ENCODE data around the gene LOXHD1.

The LOXHD1 gene

DNA sequence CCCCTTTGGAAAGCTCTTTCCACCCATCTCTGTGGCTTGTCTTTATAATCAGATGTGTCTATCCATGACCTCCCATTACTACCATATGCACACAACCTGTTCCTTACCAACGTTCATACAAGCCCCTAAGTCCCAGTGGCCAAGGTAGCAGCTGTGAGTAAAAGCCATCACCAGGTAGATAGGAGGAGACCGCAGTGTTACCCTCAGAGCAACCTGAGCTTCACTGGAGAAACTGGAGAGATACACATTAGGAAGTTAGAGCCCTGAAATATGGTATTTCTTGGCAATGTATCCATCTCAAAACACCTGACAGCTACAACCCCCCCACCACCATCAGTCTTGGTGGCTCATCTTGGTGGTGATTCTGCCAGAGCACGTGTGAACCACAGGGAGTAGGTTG lies 26.0 kb downstream of the LOXHD1 start:
- H3K4me3 ChIP-seq (ENCODE audit: low read length) = no peak overlapping the region
- no peak for DNase-seq (ENCODE audit: low read depth, low spot score)

DNA sequence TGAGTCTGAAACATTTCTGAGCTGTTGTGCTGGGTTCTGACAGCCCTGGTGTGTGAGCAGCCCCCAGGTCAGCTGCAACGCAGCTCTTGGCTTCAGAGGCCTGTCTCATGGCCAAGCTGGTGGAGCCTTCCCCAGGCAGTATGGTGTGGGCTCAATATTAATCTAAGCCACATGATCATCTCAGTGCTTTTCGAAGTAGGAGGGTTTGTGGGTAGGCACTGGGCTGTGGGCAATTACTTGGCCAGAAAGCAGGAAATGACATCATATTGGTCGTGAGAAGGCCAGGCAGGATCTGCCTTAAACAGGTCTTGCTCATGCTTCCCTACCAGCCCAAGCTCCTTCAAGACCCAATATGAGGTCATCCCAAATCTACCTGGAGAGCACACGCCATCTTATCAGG lies 26.9 kb downstream of the LOXHD1 start:
- DNase-seq (ENCODE audit: low read depth, low spot score) = no peak

DNA sequence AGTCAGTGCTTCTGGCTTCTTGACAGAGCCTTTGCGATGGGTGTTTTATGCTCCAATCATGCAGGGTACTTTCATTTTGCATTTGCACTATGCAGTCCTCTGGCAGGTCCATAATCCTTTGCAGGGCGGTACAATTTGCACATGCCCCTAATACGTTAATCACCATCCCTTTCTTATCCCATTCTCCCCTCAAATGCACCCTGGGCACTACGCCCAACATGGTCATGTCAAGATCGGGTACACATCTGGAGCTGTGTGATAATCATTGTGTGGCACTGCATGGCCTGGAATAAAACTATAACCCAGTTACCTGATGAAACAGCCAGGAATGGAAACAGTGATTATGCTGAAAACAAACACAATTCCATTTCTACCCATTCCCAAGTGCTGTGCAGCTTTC lies 27.7 kb downstream of the LOXHD1 start:
- DNase-seq (ENCODE audit: low read depth, low spot score) = no peak
- no peak overlapping the region for H3K4me3 ChIP-seq (ENCODE audit: low read length)

More for the DNA sequence above, 26.9 kb downstream of the LOXHD1 start:
- no peak overlapping the region for H3K4me3 ChIP-seq (ENCODE audit: low read length)

DNA sequence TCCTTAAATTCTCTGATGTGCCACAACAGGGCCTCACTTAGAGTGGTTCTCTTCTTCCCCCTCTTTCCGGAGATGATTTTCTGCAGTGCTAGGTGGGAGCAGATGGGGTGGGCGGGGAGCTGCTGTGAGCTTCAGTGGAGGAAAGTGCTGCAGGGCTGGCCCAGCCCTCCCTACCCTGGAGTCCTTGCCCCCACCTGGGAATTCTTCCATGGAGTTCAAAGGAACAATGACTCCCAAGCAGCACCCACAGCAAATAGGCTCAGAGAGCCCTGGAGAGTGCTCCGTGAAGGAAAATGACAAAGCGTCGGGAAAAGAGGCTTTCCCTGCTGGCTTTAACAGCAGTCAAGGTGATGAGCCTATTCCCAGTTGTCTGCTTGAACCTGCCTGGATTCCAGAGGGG lies 28.8 kb downstream of the LOXHD1 start:
- DNase-seq (ENCODE audit: low read depth, low spot score) = no peak

DNA sequence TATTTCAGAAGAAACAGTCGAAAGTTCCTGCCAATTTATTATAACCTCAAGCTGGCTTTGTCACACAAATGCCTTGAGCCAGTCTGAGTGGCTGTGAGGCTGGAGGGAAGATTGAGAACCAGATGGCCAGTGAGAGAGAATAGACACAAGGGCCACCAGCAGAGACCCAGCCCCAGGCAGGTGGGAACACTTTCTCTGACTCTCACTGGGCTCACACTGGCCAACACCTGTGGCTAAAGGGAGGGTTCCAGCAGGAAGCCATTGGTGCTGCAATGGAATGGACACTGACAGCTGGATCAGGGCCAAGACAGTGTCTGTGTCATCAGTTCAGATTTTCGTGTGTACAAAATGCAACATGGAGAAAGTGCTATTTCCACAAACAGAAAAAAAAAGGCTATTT lies 29.9 kb downstream of the LOXHD1 start:
- no peak for DNase-seq (ENCODE audit: low read depth, low spot score)
- no peak overlapping the region for H3K4me3 ChIP-seq (ENCODE audit: low read length)

More for the DNA sequence above, 28.8 kb downstream of the LOXHD1 start:
- no peak overlapping the region for H3K4me3 ChIP-seq (ENCODE audit: low read length)

DNA sequence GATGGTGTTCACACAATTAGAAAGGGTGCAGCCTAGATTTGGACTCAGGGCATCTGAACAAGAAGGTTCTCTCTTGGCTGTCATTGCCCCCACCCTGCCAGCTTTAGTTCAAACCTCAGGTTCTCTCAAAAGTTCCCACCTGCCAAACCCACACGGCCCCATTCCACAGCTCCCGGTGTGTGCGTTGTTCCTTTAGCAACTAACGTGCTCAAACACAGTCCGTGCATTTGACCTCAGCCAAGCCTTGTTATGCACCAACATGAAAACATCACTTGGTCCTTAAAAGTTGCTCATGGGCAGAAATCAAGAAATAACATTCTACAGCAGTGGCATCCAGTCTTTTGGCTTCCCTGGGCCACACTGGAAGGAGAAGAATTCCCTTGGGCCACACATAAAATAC lies 32.0 kb downstream of the LOXHD1 start:
- DNase-seq (ENCODE audit: low read depth, low spot score) = no peak
- no peak overlapping the region for H3K4me3 ChIP-seq (ENCODE audit: low read length)

DNA sequence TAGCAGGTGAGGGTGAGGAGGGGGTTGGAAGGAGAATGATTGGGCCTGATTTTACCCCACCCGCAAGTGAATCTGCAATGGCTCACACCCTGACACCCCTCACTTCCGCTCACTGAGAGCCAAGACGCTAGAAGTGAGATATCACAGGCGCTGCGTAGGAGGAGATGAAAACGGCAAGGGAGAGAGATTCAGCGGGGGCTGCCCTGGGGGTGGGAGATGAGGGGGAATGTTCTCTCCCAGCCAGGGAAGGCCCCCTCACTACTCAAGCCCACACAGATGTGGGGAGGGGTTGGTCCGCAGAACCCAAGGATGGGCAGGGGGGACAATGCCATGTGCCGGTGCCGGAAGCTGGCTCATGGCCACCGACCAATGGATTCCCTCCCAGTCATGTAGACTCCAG lies 32.9 kb downstream of the LOXHD1 start:
- no peak for DNase-seq (ENCODE audit: low read depth, low spot score)
- H3K4me3 ChIP-seq (ENCODE audit: low read length) = no peak overlapping the region

DNA sequence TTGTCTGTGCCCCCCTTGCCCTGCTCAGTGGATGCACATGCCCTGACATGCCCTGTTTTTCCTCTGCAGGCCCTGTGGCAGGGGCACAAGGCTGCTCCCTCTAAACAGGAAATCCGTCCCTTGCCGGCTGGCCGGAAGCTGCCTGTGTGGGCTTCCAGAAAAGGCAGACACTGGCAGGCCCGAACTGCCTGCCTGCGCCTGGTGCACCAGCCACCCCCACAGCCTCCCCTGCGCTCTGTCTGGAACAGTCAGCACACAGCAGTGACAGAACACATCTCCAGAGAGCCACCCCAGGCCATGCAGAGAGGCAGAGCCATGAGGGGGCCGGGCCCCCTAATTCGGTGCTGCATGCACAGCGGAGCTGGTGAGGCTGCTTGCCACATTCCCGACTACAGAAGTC lies 33.5 kb downstream of the LOXHD1 start:
- H3K4me3 ChIP-seq (ENCODE audit: low read length) = no peak overlapping the region
- DNase-seq (ENCODE audit: low read depth, low spot score) = peak; percentile 14

GRCh38 chr18:46622999-46623398 lies 34.0 kb downstream of the LOXHD1 start:
- H3K4me3 ChIP-seq (ENCODE audit: low read length) = no peak overlapping the region
- peak; percentile 29 for DNase-seq (ENCODE audit: low read depth, low spot score)

- H3K4me3 ChIP-seq (ENCODE audit: low read length) = no peak overlapping the region
- DNase-seq (ENCODE audit: low read depth, low spot score) = no peak
Measured at GRCh38 chr18:46622451-46622850, 34.6 kb downstream of the LOXHD1 start.

- no peak for DNase-seq (ENCODE audit: low read depth, low spot score)
- H3K4me3 ChIP-seq (ENCODE audit: low read length) = no peak overlapping the region
Measured at GRCh38 chr18:46621871-46622270, 35.1 kb downstream of the LOXHD1 start.

- DNase-seq (ENCODE audit: low read depth, low spot score) = no peak
- H3K4me3 ChIP-seq (ENCODE audit: low read length) = no peak overlapping the region
Measured at GRCh38 chr18:46621111-46621766, 35.8 kb downstream of the LOXHD1 start.

DNA sequence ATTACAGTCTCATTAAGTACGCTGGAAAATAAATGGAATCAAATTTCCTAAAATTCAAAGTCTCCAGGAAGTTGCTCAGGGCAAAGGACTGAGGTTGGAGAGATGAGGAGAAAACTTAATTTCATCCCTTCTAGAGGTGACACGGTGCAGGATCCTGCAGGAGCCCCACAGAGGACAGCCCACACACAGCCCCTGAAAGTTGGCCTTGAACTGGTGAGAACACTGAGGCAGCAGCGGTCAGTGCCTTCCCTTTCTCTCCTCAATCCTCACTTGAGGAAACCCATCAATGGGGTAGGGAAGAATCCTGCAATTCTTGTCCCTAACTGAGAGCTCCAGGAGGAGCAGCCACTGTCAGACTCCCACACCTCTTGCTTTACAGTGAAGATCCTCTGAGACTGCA lies 37.5 kb downstream of the LOXHD1 start:
- no peak for DNase-seq (ENCODE audit: low read depth, low spot score)

GRCh38 chr18:46615720-46616119 lies 41.3 kb downstream of the LOXHD1 start:
- no peak for DNase-seq (ENCODE audit: low read depth, low spot score)

More for the DNA sequence above, 37.5 kb downstream of the LOXHD1 start:
- no peak overlapping the region for H3K4me3 ChIP-seq (ENCODE audit: low read length)

DNA sequence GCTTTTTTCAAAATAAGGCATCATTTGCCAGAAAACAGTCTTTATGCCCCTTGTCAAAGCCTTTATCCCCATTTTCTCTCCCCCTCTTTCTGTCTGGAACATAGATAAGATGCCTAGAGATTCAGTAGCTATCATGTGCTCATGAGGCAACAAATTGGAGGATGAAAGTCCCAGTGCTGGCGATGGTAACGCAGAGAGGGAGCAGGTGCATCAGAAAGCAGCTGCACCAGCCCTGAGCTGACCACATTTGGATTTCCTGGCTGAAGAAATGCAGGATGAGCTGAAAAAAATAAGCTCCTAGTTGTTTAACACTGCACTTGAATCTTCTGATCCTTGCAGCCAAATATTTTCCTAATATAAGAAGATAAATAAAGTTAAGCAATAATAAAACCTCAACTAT lies 48.0 kb downstream of the LOXHD1 start:
- no peak overlapping the region for H3K4me3 ChIP-seq (ENCODE audit: low read length)
- no peak for DNase-seq (ENCODE audit: low read depth, low spot score)

More at GRCh38 chr18:46615720-46616119, 41.3 kb downstream of the LOXHD1 start:
- no peak overlapping the region for H3K4me3 ChIP-seq (ENCODE audit: low read length)

DNA sequence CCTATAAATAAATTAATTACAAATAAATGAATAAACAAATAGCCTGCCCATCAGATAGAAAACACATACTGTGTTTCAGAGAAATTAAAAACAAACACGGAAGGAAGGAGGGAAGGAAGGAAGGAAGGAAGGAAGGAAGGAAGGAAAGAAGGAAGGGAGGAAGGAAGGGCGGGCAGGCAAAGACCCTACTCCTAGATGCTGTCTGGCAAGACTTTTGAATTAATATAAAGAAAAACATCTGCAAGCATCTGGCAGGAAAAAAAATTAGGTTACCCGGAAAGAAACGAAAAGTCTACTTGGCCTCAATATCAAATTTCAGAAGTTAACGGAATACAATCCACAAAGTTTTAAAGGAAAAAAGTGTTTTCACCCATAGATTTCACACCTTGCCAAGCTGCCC lies 49.1 kb downstream of the LOXHD1 start:
- no peak for DNase-seq (ENCODE audit: low read depth, low spot score)
- no peak overlapping the region for H3K4me3 ChIP-seq (ENCODE audit: low read length)

DNA sequence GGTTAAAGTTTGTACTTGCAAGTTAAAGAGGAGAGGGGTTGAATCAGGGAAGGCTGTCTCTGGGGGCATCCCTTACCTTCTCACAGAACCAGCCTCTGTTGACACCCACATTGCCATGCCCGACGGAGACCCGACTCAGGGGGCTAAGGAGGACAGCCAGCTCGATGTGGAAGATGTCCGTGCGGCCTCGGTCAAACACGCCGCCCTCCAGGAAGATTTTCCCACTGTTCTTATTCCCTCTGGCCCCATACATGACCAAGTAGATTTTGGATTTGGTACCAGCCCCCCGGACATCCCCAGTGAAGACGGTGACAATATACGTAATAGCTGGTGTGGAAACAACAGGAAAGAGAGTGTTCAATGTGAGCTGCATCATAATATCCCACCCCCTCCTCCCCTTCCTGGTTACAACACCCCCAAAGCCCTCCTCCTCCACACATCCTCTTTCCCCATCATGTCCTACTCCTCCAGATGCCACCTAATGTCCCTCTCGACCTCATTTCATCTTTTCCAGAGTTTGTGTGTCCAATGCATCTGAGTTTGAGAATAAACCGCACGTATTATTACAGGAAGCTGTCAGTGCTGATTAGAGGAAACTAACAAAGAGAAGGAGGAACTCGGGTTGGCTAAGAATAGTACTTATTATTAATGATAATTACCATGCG lies 55.7 kb downstream of the LOXHD1 start:
- no peak for DNase-seq (ENCODE audit: low read depth, low spot score)
- no peak overlapping the region for H3K4me3 ChIP-seq (ENCODE audit: low read length)

DNA sequence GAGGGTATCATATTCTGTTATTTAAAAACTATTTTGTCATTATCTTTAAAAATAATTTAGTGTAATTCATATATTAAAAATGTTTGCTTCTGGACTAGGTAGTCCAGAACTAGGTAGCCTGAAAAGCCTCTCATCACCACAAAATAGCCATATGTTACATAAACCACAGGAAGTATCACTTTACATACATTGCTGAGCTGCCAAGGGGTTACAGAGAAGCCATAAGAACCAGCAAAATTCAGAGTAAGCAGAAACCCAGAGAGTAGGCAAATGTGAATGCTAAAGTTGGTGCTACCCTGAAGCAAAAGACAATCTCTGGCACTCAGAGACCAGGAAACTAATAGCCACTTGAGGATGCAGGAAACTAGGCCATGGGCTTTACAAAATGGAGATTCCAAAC lies 60.9 kb downstream of the LOXHD1 start:
- no peak for DNase-seq (ENCODE audit: low read depth, low spot score)
- no peak overlapping the region for H3K4me3 ChIP-seq (ENCODE audit: low read length)

DNA sequence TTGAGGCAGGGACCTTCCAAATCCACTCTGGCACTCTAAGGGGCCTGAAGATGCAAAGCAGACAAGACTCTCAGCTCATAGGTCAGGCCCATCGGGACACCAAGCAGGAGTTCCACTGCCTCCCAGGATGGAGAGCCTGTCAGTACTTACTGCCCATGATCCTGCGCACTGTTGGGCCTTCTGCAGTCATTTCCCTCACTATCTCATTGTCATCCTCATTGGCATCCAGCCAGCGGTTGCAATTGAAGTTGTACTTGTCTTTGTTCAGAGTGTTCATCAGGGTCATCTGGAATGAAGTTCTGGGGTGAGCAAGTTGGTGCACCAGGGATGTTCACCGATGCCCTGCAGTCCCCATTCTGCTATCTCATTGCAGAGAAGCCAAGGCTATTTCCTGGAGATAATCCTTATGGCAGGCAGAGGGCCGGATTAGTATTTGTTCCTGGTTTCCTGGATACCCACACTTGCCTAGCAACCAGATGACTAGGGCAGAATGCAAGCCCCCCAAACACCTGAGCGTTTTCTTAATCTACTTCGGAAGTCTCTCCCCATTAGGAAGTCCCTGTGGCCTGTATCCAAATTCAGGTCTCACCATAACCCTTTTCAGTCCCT lies 65.1 kb downstream of the LOXHD1 start:
- H3K4me3 ChIP-seq (ENCODE audit: low read length) = no peak overlapping the region
- DNase-seq (ENCODE audit: low read depth, low spot score) = no peak

DNA sequence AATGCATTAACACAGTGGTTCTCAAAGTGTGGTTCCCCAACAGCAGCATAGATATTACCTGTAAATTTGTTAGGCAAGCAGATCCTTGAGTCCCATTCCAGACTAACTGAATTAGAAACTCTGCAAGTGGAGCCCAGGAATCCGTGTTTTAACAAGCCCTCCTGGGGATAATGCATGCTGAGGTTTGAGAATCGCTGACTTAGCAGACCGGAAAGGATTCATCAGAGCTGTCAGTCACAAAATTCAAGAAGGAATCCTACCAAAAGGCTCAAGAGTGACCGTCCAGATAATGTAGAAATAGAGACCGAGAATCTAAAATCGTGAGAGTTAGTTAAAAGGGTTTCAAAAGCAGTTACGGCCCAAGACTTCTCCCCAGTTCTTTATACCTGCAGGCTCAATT lies 66.9 kb downstream of the LOXHD1 start:
- H3K4me3 ChIP-seq (ENCODE audit: low read length) = no peak overlapping the region
- DNase-seq (ENCODE audit: low read depth, low spot score) = no peak

Measured in Jurkat, Clone E6-1 (cell line).